ENCODE data around the gene AP5S1. TPM values are rescaled to one million over a fixed set of nuclear protein-coding genes. Genes with fewer than 3 reads are reported as not detected.

The AP5S1 gene
- total and polyA plus RNA-seq, 2 of the 13 experiments (the other 11 are each of a cell fraction or from before 2014, with no cell fraction given) = 7.9 to 23.2 TPM

- TF ChIP-seq ATF1 (CRISPR knock-in tag; IDR thresholded peaks at IDR 0.05) (no peak), ZNF280D (CRISPR knock-in tag; IDR thresholded peaks at IDR 0.05) (no peak; the same call in 1 of the 2 replicates), KAT2B (IDR thresholded peaks at IDR 0.05; ENCODE audit: borderline replicate concordance, low read depth, low read length) (no peak), KDM5A (IDR thresholded peaks at IDR 0.05; ENCODE audit: borderline replicate concordance, low read length) (peak; percentile 71; the same call in 1 of the 2 replicates), JARID2 (CRISPR knock-in tag; IDR thresholded peaks at IDR 0.05; ENCODE audit: insufficient replicate concordance) (no peak), GMEB1 (CRISPR knock-in tag; IDR thresholded peaks at IDR 0.05; ENCODE audit: borderline replicate concordance) (no peak), ZNF7 (CRISPR knock-in tag; IDR thresholded peaks at IDR 0.05) (no peak), DMAP1 (CRISPR knock-in tag; IDR thresholded peaks at IDR 0.05) (peak; percentile 62; the same call in 1 of the 2 replicates), ZNF235 (CRISPR knock-in tag; IDR thresholded peaks at IDR 0.05; ENCODE audit: borderline replicate concordance) (no peak), SNAI1 (CRISPR knock-in tag; IDR thresholded peaks at IDR 0.05; ENCODE audit: borderline replicate concordance) (no peak; the same call in 1 of the 2 replicates), ZNF773 (CRISPR knock-in tag; IDR thresholded peaks at IDR 0.05; ENCODE audit: borderline replicate concordance) (no peak), RFXAP (CRISPR knock-in tag; IDR thresholded peaks at IDR 0.05; ENCODE audit: borderline replicate concordance) (peak; percentile 14; the same call in 1 of the 2 replicates), ZNF180 (CRISPR knock-in tag; IDR thresholded peaks at IDR 0.05; ENCODE audit: borderline replicate concordance, low read depth) (no peak), KDM5B (CRISPR knock-in tag; IDR thresholded peaks at IDR 0.05; ENCODE audit: borderline replicate concordance) (peak; percentile 65), ZNF557 (CRISPR knock-in tag; IDR thresholded peaks at IDR 0.05) (no peak), CREM (IDR thresholded peaks at IDR 0.05) (peak; percentile 41; the same call in 1 of the 2 replicates), CREM (CRISPR knock-in tag; IDR thresholded peaks at IDR 0.05) (peak; percentile 32; the same call in 1 of the 2 replicates), ZNF260 (CRISPR knock-in tag; IDR thresholded peaks at IDR 0.05; ENCODE audit: borderline replicate concordance, low read depth) (no peak)
- TF ChIP-seq, protein P1, sequence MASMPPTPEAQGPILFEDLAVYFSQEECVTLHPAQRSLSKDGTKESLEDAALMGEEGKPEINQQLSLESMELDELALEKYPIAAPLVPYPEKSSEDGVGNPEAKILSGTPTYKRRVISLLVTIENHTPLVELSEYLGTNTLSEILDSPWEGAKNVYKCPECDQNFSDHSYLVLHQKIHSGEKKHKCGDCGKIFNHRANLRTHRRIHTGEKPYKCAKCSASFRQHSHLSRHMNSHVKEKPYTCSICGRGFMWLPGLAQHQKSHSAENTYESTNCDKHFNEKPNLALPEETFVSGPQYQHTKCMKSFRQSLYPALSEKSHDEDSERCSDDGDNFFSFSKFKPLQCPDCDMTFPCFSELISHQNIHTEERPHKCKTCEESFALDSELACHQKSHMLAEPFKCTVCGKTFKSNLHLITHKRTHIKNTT (CRISPR knock-in tag; IDR thresholded peaks at IDR 0.05) = no peak
- TF ChIP-seq, protein P2, sequence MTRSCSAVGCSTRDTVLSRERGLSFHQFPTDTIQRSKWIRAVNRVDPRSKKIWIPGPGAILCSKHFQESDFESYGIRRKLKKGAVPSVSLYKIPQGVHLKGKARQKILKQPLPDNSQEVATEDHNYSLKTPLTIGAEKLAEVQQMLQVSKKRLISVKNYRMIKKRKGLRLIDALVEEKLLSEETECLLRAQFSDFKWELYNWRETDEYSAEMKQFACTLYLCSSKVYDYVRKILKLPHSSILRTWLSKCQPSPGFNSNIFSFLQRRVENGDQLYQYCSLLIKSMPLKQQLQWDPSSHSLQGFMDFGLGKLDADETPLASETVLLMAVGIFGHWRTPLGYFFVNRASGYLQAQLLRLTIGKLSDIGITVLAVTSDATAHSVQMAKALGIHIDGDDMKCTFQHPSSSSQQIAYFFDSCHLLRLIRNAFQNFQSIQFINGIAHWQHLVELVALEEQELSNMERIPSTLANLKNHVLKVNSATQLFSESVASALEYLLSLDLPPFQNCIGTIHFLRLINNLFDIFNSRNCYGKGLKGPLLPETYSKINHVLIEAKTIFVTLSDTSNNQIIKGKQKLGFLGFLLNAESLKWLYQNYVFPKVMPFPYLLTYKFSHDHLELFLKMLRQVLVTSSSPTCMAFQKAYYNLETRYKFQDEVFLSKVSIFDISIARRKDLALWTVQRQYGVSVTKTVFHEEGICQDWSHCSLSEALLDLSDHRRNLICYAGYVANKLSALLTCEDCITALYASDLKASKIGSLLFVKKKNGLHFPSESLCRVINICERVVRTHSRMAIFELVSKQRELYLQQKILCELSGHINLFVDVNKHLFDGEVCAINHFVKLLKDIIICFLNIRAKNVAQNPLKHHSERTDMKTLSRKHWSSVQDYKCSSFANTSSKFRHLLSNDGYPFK (CRISPR knock-in tag; IDR thresholded peaks at IDR 0.05; ENCODE audit: borderline replicate concordance) = peak; percentile 80
Observed at GRCh38 chr20:3795511-3796468, 24.6 kb upstream of the AP5S1 start, which contains the start of gene CDC25B (continued).

Measured in HepG2 (cell line).